NK-92 (cell line): ENCODE data around the gene UBXN11.

Experiments used
- DNase-seq: peaks from one replicate; lab custom pipeline; 2025; ENCODE audit not compliant: unreplicated experiment; lab: John Stamatoyannopoulos, UW

UBXN11 gene, protein sequence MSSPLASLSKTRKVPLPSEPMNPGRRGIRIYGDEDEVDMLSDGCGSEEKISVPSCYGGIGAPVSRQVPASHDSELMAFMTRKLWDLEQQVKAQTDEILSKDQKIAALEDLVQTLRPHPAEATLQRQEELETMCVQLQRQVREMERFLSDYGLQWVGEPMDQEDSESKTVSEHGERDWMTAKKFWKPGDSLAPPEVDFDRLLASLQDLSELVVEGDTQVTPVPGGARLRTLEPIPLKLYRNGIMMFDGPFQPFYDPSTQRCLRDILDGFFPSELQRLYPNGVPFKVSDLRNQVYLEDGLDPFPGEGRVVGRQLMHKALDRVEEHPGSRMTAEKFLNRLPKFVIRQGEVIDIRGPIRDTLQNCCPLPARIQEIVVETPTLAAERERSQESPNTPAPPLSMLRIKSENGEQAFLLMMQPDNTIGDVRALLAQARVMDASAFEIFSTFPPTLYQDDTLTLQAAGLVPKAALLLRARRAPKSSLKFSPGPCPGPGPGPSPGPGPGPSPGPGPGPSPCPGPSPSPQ

DNA sequence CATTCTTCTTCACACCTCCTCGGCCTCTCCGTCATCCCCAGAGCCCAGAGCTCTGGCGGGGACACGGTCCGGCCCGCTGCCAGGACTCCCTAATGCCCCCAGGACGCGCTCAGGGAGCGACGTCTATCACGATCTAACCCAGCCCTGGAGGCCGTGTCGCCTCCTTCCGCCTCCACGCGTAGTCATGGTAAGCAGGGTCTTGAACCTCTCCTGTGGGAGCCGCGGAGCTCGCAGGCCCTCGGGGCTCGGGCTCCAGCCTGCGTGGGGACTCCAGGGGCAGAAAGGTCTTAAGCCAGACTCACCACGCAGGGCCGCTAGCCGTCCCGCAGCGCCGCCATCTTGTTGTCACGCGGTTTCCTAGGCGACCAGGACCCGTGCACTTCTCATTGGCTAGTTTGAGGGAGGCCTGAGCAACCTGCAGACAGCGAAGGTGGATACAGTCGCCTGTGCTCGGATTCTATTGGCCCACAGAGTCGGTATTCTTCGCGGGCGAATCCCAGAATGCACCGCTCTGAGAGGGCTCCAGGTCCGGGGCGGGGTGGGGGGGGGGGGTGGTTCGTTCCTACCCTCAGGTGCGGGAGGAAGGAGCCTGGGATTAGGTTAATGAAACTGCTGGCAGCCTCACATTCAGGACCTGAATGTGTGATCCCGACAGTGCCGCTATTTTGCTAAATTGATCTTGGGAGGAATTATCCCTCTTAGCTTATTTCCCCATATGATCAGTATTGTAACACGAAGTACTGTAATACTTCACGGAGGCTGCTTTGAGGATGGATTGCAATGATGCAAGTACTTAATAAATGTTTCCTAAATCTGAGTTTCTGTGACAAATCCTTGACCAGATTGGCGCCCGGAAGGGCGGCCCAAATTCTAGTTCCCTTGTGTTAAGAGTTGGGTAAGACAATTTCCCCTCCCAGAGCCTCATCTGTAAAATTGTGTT is at the start of gene UBXN11:
Gene UBXN11 (minus strand): TSS at position 347 of the 940 bp plus-strand sequence. CDS start 3,753 bp downstream, outside the sequence.
- peak; percentile 71 for DNase-seq

DNA sequence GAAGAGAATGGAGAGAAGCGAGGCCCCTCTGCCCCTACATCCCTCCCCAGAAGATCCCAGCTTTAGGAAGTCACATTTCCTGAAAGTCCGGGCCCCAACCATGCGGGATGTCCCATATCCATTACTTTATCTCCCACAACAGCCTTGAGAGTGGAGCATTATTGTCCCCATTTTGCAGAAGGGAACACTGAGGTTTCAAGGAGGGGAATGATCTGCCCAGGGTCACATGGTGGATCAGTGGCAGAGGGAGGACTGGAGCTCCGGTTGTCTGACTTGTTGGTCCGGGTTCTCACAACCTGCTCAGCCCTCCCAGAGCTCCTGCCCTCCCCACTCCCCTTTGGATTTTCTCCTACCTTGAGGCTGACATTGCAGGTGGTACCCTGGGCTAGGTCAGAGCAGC is 49.7 kb upstream of the UBXN11 start:
- DNase-seq = no peak

- no peak for DNase-seq
These were observed 48.5 kb upstream of the UBXN11 start for GRCh38 chr1:26354972-26355371.

DNA sequence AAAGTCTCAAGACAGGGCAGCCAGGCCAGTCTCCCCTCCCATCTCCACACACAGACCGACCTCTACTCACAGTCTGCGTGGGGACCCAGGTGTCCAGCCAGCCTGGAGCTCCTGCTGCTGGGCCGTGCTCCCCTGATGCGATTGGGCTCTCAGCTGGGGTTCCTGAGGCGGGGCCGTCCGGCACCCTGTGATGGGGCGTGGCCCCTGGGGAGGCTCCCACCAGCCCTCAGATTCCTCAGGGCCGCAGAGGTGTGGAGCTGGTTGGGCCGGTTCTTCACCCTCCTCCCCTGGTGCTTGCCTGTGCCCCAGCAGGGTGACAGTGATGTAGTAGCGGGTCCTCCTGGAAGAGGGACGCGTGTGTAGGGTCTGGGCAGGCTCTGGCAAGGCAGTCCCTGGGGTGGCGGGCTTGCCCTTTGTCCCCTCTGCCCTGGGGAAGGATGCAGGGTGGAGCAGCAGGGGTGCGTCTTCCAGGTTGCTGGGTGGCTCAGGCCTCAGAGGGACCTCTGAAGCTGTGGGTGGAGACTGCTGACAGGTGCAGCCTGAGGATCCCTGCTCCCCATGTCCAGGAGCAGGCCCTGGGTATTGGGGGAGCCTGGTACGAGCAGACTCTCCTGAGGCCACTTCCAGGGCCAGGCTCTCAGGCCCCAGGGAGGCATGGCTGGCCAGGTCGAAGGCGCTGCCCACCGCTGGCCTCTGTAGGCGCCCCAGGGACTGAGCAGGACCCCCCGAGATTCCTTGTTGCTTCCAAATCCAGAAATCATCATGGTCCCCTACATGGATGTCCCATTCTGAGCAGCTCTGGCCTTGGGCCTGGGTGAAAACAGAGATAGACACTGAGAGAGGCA is 47.8 kb upstream of the UBXN11 start, which contains the start of gene CRYBG2:
Gene CRYBG2 (minus strand): TSS at position 155 of the 845 bp plus-strand sequence. CDS start 7,473 bp downstream, outside the sequence.
- no peak for DNase-seq

DNA sequence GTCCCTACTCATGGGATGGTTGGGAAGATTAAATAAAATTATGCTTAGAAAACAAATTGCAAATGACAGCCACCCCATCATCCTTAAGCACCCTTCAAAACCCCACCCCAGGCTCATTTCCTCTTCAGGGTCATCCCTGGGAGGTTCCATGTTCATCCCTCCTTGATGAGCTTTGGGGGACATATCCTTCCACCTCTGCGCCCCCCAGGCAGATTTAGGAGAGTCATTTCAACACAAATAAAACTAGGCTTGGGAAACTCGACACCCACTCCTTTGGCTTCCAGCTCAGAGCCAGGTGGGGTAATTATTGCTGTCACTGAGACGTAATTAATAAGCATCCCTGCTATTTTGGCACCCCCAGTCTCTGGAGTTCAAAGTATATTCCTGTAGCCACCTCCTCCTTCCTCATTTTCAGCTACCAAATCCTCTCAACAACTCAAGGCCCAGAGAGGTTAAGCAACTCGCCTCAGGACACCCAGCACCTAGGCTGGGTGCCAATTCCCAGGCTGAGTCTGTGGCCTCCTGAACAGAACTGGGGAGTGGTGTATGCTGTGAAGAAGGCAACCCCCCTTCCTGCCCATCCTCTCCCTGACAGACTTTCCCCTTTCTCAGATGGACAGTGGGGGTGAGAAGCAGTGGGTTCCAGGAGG is 46.9 kb upstream of the UBXN11 start:
- DNase-seq = no peak

- DNase-seq = no peak
These were observed 45.9 kb upstream of the UBXN11 start for GRCh38 chr1:26352338-26352679.

DNA sequence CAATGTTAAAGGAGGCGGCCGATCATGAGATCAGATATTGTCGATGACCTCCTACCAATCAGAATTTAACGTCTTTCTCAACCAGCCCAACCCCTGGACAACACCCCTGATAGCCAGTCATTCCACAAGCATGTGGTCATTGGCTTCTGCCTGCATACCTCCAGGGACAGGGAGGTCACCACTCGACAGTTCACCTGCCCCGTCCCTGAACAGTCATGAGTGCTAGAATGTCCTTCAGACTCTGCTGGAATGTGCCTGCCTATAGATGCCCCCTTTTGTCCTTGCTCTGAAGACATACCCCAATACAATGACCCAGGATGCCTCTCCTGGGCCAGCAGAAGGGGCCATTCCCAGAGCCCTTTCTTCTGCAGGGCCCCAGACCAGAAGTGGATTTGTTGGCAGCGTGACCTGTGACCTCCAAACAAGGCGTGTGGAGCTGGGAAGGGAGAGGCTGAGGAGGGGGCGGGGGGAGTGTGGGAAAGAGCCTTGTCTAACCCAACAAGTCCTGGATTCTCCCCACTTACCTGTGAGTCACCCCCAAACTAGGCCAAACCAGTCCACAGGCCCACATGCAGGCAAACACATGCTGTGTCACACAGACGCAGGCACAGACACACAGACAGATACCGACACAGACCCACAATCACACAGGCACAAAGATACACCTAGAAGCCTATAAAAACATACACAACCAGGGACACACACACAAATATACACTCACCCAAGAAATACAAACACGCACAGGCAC is 45.3 kb upstream of the UBXN11 start:
- no peak for DNase-seq

DNA sequence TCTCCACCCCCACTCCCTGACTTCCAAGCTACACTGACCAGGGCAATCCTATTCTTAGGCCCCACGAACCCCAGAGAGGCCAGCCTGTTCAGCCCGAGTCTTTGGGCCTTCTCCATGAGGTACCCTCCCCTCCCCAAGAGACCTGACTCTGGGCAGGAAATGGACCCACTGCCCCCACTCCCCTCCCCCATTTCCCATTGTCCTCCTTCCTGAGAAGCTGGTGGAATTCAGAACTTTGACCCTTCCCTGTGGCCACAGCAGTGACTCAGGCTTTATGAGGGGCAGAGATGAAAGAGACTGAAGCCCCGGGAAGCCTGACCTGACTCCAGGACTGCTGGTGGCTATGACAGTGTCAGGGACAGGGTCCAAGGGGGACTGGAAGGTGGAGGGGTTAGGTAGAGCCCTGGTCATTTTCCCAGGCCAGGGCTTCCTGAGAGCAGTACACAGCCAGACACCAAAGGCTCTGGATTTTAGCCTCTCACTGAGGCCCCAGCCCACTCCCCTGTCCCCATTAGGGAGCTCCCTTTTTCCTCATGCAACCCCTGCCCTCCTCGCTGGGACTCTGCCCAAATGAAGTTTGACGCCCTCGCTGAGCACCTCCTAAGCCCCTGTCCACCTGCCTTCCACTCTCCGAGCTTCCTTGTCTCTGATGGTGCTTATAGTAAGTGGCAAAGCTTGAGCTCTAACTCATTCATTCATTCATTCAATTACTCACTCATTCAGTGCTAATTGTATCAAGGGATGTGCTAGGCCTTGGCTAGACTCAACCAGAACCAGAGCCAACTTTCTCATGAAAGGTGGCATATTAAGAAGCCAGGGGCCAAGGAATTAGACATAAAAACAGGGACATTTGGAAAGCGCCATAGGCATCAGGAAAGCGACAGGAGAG is 44.5 kb upstream of the UBXN11 start:
- no peak for DNase-seq

DNA sequence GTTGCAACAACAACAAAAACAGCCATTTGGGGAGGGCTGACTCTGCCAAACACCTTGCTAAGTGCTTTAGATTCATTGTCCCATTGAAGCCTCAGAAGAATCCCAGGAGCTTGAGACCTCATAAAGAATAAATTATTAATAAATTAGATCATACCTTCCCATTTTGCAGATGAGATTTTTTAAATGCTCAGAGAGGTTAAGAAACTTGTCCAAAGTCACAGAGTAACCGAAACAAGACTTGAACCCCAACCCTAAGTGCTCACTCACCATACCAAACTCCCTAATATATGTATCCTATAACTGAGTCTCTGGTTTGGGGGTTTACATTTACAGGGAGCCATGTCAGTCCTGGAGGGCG is 43.9 kb upstream of the UBXN11 start:
- no peak for DNase-seq

DNA sequence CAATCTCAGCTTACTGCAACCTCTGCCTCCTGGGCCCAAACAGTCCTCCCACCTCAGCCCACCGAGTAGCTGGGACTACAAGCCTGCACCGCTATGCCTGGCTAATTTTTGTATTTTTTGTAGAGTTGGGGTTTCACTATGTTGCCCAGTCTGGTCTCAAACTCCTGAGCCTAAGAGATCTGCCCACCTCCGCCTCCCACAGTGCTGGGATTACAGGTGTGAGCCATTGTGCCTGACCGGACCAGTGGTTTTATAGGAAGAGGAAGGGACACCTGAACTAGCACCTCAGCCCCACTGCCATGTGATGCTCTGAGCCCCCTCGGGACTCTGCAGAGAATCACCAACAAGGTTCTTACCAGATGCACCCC is 43.4 kb upstream of the UBXN11 start:
- no peak for DNase-seq

DNA sequence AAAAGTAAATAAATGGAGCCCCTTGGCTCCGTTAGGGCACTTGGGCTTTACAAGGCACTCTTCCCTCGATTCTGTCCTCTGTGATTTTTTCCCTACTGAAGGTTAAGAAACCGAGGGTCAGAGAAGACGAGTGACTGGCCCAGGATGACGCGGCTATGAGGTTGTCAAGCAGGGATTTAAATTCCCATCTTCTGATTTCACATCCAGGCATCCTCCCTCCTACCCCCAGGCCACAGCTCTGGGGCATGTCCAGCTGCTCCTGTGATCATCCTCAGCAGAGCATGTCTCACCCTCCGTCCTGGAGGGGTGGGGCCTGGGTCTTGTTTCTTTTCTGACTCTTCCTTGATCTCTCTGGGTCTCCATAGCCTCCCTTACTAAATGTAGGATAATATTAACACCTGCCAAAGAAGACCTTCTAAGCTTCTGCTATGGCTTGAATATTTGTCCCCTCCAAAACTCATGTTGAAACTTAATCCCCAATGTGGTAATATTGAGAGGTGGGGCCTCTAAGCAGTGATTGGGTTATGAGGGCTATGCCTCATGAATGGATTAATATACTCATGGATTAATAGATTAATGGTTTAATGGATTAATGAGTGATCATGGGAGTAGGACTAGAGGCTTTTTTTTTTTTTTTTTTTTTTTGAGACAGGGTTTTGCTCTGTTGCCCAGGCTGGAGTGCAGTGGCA is 42.9 kb upstream of the UBXN11 start:
- no peak for DNase-seq

GRCh38 chr1:26346274-26347033 is 40.0 kb upstream of the UBXN11 start:
- DNase-seq = no peak

- no peak for DNase-seq
These were observed 39.3 kb upstream of the UBXN11 start for GRCh38 chr1:26345718-26346117.

DNA sequence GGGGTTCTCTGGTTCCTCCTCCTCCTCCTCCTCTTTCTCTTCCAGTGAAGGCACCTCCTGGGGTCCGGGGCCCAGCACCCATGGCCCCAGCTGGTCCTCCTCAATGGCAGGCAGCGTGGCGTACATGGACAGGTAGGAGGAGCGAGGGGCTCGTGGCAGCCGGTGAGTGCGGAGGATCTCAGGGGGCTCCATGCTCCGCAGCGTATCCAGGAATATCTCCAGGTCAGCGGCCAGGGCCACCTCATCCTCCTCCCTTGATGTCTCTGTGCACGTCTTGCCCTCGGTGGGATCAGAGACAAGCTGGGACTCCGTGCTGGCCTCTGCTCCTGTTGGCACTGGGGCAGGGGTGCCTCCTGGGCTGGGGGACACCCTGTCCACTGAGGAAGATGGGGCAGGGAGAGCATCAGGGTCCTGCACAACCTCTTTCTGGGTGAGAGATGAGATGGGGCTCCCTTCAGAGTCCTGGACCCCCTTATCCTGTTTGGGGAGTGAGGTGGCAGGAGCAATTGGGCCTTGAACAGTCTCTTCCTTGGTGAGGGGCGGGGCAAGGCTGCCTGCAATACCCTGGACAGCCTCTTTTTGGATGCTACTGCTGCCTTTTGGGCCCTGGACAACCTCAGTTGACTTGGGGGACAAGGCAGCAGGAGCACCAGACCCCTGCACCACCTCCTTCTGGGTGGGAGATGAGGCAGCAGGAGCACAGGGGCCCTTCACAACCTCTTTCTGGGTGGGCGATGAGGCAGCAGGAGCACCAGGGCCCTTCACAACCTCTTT is 37.9 kb upstream of the UBXN11 start:
- no peak for DNase-seq

DNA sequence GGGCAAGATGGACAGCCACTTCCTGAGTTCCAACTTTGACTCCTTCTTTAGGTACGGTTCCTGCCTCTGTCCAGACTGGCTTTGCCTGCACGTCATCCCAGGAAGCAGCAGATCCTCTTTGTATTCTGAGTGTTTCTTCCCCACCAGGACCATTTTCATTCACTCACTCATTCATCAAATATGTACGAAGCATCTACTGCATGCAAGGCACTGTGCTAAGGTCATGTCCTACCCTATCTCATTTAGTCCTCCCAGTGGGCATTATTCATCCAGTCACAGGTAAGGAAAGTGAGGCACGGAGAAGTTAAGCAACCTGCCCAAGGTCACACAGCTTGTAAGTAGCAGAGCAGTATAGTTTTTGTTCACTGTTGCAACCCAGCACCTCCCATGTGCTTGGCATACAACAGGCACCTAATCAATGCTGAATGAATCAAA is 33.6 kb upstream of the UBXN11 start:
- DNase-seq = no peak

DNA sequence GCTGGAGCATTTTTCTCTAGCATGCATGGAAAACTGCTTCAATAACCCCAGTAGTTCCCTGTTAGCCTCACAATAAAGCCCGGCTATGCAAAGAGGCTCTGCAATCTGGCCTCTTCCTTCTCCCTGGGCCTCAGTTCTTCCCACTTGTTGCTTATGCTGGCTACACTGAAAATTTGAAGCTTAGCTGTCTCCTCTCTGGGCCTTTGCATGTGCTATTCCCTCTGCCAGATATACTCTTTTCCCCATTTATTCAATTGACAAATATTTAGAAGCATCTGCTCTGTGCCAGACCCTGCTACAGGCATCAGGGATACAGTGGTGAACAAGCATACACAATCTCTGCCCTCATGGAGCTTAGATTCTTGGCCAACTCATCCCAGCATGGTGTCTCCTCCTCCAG is 32.2 kb upstream of the UBXN11 start:
- DNase-seq = no peak

DNA sequence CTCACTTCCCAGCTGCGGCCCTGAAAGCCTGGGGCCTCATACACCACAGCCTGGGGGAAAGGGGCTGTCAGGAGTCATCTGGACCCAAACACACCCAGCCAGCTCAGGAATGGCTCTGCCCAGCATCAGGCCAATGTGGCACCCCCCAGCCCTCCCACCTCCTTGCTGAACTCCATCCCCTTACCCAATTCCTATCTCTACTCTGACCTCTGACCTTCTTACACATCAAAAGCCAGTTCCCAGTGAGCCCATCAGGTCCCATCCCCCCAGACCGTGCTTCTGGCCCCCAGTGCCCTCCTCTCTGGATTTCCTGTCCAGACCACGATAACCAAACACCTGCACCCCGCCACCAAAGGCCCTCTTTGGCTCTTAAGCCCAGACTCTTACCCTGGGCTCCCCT is 31.2 kb upstream of the UBXN11 start:
- DNase-seq = no peak
